ENCODE results near the gene HOXA3.

DNA sequence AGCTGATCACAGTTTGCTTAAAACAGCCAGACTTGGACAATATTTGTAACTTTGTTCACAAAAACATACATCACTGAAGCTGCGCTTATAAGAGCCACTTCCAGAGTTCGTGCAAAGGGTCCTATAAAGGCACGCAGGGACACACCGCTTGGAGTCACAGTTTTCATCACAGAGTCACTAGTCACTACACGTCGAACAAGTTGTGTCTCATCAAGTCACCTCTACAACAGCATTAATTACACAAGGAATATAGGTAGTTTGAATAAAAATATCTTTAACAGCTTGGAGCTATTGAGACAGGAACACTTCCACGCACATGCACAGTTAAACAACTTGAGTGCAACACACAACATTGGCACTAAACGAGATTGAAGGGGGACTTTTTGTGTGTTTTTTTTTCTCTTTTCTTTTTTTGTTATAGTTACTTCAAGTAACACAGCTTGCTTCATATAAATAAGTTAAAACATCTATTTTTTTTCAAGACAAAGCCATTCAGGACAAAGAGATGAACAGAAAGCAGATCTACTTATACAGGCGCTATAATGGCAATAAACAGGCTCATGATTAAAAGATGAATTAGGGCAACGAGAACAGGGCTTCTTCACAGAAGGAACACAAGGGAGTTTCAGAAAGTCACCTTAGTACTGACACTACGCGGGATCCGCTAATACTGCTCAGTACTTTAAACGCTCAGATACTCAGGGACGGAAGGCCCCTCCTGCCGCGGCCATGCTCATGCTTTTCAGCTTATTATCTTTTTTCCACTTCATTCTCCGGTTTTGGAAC lies 11.1 kb downstream of the HOXA3 start:
- TF ChIP-seq, protein P1, sequence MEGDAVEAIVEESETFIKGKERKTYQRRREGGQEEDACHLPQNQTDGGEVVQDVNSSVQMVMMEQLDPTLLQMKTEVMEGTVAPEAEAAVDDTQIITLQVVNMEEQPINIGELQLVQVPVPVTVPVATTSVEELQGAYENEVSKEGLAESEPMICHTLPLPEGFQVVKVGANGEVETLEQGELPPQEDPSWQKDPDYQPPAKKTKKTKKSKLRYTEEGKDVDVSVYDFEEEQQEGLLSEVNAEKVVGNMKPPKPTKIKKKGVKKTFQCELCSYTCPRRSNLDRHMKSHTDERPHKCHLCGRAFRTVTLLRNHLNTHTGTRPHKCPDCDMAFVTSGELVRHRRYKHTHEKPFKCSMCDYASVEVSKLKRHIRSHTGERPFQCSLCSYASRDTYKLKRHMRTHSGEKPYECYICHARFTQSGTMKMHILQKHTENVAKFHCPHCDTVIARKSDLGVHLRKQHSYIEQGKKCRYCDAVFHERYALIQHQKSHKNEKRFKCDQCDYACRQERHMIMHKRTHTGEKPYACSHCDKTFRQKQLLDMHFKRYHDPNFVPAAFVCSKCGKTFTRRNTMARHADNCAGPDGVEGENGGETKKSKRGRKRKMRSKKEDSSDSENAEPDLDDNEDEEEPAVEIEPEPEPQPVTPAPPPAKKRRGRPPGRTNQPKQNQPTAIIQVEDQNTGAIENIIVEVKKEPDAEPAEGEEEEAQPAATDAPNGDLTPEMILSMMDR (IDR thresholded peaks at IDR 0.05 in 8 of 11, conservative IDR thresholded peaks at IDR 0.05 in 3 of 11) = no peak
- TF ChIP-seq POLR2A (IDR thresholded peaks at IDR 0.05) (no peak), POLR2AphosphoS5 (IDR thresholded peaks at IDR 0.05) (no peak)

Measured in spleen (tissue), 7 donors.